ENCODE results near the gene CST7.

CST7 gene

GRCh38 chr20:24953209-24953575 is 4.1 kb downstream of the CST7 start:
- ATAC-seq = no peak
- peaks cover 24% of the 10 kb centered on the region for H3K36me3 Mint-ChIP-seq
- H3K9me3 Mint-ChIP-seq = no peaks in the 10 kb centered on the region
- peaks cover 23% of the 10 kb centered on the region for H3K4me1 Mint-ChIP-seq
- H3K27me3 Mint-ChIP-seq = peaks cover 32% of the 10 kb centered on the region
- no peak overlapping the region for H3K27ac Mint-ChIP-seq
- H3K4me3 Mint-ChIP-seq = no peak overlapping the region

DNA sequence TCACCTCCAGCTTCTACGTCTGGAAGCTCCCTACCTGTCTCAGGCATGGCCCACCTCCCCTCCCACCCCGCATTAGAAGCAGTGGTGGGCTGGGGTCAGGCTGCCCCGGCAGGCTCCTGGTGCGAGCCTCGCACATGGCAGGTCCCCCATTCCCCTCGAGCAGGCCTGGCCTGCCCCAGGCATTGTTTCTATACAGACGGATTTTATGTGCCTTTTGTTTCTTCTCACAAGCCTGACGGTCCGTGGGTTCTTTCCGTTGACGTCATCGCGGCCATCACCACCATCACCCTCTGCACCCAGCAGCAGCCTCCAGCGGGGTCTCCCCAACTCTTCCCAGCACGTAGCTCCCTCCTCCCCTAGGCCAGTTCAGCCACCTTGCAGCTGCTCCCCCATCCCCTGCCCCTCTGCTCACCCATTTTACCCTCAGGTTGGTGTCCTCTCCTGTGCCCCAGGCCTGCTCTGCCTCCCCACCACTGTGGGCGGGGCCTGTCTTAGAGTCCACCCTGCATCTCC is 4.6 kb downstream of the CST7 start:
- H3K4me1 Mint-ChIP-seq = peaks cover 23% of the 10 kb centered on the region
- no peaks in the 10 kb centered on the region for H3K9me3 Mint-ChIP-seq
- peaks cover 24% of the 10 kb centered on the region for H3K36me3 Mint-ChIP-seq
- H3K4me3 Mint-ChIP-seq = no peak overlapping the region
- ATAC-seq = no peak
- peak overlapping the region; percentile 75 for H3K27ac Mint-ChIP-seq
- H3K27me3 Mint-ChIP-seq = peaks cover 28% of the 10 kb centered on the region

DNA sequence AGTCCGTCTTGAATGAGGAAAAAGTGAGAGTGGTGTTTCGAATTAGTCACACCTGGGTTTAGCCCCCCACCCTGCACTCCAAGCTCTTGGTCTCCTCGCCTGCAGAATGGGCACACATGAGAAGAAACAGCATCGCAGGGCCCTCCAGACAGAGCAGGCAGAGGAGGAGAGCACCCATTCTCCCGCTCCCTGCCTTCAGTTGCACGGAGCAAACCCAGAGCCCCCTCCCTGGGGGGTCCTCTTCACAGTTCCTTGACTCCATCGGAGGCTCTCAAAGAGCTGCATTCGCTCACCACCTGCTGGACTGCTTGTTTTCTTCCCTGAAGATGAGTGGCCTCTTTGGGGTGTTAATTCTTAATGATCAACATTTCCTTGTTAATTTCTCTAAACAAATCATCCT is 5.1 kb downstream of the CST7 start:
- Mint-ChIP-seq H3K36me3 (peaks cover 24% of the 10 kb centered on the region), H3K4me1 (peaks cover 23% of the 10 kb centered on the region), H3K27me3 (peaks cover 26% of the 10 kb centered on the region), H3K9me3 (no peaks in the 10 kb centered on the region), H3K27ac (peak overlapping the region; percentile 75), H3K4me3 (no peak overlapping the region)
- no peak for ATAC-seq

DNA sequence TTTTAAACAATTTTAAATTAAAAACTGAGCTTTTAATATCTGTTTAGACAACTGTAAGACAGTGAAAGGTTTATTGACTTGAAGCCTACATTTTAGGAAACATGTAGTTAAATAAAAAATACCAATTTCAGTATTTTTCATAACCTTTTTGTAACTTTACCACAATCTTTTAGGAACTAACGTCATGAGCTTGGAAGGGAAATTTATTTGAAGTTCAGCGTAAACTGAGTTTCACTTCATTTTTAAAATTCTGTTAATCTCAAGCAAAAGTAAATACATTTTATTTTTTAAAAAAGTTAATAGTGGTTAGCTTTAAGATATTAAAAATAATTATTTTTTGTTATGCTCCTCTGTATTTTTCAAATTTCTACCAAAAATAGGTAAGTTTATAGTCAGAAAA is 5.5 kb downstream of the CST7 start:
- Mint-ChIP-seq H3K27me3 (peaks cover 22% of the 10 kb centered on the region), H3K9me3 (no peaks in the 10 kb centered on the region), H3K4me3 (no peak overlapping the region), H3K36me3 (peaks cover 25% of the 10 kb centered on the region), H3K27ac (peak overlapping the region; percentile 75), H3K4me1 (peaks cover 19% of the 10 kb centered on the region)
- ATAC-seq = no peak

DNA sequence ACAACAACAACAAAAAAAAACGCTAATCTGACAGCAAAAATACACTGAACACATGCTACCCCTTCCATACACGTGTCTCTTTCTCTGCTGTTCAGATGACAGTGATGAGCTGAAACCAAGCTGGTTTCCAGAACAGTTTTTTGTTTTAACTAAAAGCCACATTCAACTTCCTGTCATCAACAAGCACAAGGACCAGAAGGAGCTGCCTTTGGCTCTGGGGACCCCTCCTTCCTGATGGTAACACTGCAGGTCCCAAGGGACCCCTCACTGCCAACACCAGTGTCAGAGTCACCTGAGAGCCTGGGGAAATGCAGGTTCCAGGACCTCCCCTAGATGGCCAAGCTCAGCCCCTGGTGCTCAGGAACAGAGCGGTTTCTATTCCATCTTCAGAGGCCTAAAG is 6.0 kb downstream of the CST7 start:
- peaks cover 18% of the 10 kb centered on the region for H3K27me3 Mint-ChIP-seq
- H3K27ac Mint-ChIP-seq = peak overlapping the region; percentile 54
- H3K9me3 Mint-ChIP-seq = no peaks in the 10 kb centered on the region
- no peak overlapping the region for H3K4me3 Mint-ChIP-seq
- peaks cover 17% of the 10 kb centered on the region for H3K4me1 Mint-ChIP-seq
- H3K36me3 Mint-ChIP-seq = peaks cover 30% of the 10 kb centered on the region
- peak; percentile 75 for ATAC-seq

- no peak for ATAC-seq
- H3K27me3 Mint-ChIP-seq = peaks cover 7% of the 10 kb centered on the region
- no peaks in the 10 kb centered on the region for H3K9me3 Mint-ChIP-seq
- H3K27ac Mint-ChIP-seq = peak overlapping the region; percentile 54
- peaks cover 17% of the 10 kb centered on the region for H3K4me1 Mint-ChIP-seq
- no peak overlapping the region for H3K4me3 Mint-ChIP-seq
- H3K36me3 Mint-ChIP-seq = peaks cover 30% of the 10 kb centered on the region
Observed at GRCh38 chr20:24956001-24956841, 7.2 kb downstream of the CST7 start.

DNA sequence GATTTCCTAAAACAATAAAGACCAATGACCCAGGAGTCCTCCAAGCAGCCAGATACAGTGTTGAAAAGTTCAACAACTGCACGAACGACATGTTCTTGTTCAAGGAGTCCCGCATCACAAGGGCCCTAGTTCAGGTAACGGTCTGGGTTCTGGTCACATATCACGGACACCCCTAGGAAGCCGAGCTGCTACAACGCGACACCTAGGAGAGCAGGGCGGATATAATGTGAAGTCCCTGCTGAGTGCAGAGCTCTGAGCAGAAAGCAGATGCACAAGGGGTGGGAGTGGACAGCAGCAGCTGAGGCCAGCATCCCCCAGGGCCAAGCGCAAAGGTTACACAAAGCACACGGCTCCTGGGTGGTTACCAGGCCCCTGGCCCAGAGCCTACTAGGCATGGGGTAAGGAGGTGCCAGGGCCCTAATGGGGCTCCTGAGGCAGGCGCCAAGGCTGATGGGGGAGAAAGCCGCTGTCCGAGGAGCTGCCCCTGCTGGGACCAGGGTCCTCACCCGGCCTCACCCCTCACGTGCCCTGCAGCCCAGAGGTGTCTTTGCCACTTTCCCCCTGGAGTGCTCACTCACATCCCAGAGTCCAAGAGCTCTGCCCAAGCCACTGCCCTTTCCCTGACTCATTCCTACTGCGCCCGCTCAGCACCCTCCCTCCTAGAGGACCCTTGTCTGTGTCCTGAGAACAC is 8.4 kb downstream of the CST7 start:
- no peaks in the 10 kb centered on the region for H3K9me3 Mint-ChIP-seq
- no peaks in the 10 kb centered on the region for H3K27me3 Mint-ChIP-seq
- H3K4me1 Mint-ChIP-seq = peaks cover 17% of the 10 kb centered on the region
- H3K36me3 Mint-ChIP-seq = peaks cover 42% of the 10 kb centered on the region
- H3K4me3 Mint-ChIP-seq = no peak overlapping the region
- H3K27ac Mint-ChIP-seq = no peak overlapping the region
- ATAC-seq = no peak

- Mint-ChIP-seq H3K4me3 (no peak overlapping the region), H3K4me1 (peaks cover 17% of the 10 kb centered on the region), H3K27ac (no peak overlapping the region), H3K36me3 (peaks cover 50% of the 10 kb centered on the region), H3K9me3 (no peaks in the 10 kb centered on the region), H3K27me3 (no peaks in the 10 kb centered on the region)
- ATAC-seq = no peak
Observed at GRCh38 chr20:24958506-24959385, 9.7 kb downstream of the CST7 start.

- Mint-ChIP-seq H3K36me3 (peaks cover 52% of the 10 kb centered on the region), H3K27ac (no peak overlapping the region), H3K4me1 (peaks cover 10% of the 10 kb centered on the region), H3K4me3 (no peak overlapping the region), H3K27me3 (no peaks in the 10 kb centered on the region), H3K9me3 (no peaks in the 10 kb centered on the region)
- no peak for ATAC-seq
Observed at GRCh38 chr20:24959591-24960301, 10.7 kb downstream of the CST7 start.

- H3K36me3 Mint-ChIP-seq = peaks cover 58% of the 10 kb centered on the region
- H3K27me3 Mint-ChIP-seq = no peaks in the 10 kb centered on the region
- H3K4me1 Mint-ChIP-seq = peaks cover 4% of the 10 kb centered on the region
- no peak for ATAC-seq
- no peak overlapping the region for H3K27ac Mint-ChIP-seq
- no peak overlapping the region for H3K4me3 Mint-ChIP-seq
- H3K9me3 Mint-ChIP-seq = no peaks in the 10 kb centered on the region
Observed at GRCh38 chr20:24960302-24960801, 11.3 kb downstream of the CST7 start.

DNA sequence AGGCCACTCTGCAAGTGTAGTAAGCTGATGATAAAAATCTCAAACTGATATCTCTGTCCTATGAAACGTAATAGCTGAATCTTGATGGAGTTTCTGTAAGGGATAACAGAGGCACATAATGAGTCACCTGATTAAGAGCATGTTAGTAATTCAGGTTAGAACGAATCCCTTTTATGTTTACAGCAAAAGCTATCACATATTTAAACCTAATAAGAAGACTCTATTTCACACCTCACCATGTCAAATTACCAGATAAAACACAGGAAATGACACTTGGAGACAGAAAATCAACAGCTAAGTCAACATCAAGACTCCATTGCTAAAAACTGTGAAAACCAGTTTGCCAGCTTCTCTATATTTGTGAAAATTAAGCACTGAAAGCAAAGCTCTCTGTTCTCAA is 11.8 kb downstream of the CST7 start:
- Mint-ChIP-seq H3K27ac (no peak overlapping the region), H3K4me1 (no peaks in the 10 kb centered on the region), H3K27me3 (no peaks in the 10 kb centered on the region), H3K4me3 (no peak overlapping the region), H3K9me3 (no peaks in the 10 kb centered on the region), H3K36me3 (peaks cover 58% of the 10 kb centered on the region)
- ATAC-seq = no peak

GRCh38 chr20:24961384-24962181 is 12.5 kb downstream of the CST7 start:
- Mint-ChIP-seq H3K36me3 (peaks cover 59% of the 10 kb centered on the region), H3K27me3 (no peaks in the 10 kb centered on the region), H3K27ac (no peak overlapping the region), H3K9me3 (no peaks in the 10 kb centered on the region), H3K4me3 (no peak overlapping the region), H3K4me1 (no peaks in the 10 kb centered on the region)
- ATAC-seq = no peak

GRCh38 chr20:24962182-24962492 is 13.1 kb downstream of the CST7 start:
- ATAC-seq = no peak
- Mint-ChIP-seq H3K27me3 (no peaks in the 10 kb centered on the region), H3K4me3 (no peak overlapping the region), H3K9me3 (no peaks in the 10 kb centered on the region), H3K36me3 (peaks cover 61% of the 10 kb centered on the region), H3K4me1 (no peaks in the 10 kb centered on the region), H3K27ac (no peak overlapping the region)

DNA sequence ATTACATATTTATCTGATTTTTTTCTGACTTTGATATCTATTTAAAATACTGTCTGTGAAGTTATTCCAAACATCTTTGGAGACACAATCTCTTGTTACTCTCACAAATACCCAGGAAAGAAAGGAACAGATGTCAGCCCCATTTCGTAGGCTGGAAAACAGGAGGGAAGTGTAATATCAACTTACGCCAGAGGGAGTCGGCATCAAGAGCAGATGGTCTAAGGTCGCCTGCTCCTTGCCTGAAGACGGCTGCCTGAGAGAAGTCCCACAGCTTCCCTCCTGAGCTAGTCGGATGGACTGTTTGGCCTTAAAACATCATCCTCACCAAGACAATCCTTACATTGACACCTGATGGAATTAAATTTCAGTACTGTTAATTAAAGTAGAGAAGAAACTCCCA is 13.4 kb downstream of the CST7 start:
- Mint-ChIP-seq H3K36me3 (peaks cover 65% of the 10 kb centered on the region), H3K27me3 (no peaks in the 10 kb centered on the region), H3K27ac (no peak overlapping the region), H3K4me3 (no peak overlapping the region), H3K4me1 (no peaks in the 10 kb centered on the region), H3K9me3 (no peaks in the 10 kb centered on the region)
- ATAC-seq = no peak

Data from stimulated activated memory B cell treated with anti-CD40 and anti-IgM and Interleukin-4, amounts not matched to agents 10 μg/mL and 1 μg/mL and 100 μg/mL, for 72 hours (primary cell).